ENCODE measurements around the gene PHF2.

PHF2 gene

DNA sequence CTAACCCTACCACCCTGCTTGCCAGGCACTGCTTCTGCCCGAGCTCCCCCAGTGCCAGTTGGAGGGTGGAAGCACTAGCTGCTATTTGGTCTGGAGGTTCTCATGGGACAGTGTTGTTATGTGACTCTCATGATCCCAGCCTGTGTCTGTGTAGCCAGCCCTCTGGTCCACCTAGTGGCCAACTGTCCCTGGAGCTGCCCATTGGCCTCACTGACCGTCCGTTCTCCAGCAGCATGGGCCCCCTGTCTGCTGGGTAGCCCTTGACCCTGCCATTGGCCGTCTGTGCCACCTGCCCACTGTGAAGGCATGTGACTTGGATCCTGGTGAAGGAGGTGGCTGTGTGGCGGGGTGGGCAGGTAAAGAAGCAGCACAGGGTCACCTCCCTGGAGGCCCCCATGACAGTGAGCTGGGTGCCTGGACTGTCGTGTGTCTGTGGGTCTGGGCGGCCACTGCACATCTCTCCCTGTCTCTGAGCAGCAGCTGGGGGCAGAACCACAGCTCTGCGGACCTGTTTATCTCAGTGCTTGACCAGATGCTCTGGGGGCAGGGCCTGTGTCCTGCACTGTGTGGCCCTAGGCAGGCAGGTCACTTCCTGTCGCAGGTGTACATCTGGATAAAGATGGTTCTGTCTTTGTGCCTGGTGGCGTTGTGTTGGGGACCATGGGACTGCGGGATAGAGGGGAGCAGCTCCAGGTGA is 11.4 kb downstream of the PHF2 start:
- DNase-seq: no peak

DNA sequence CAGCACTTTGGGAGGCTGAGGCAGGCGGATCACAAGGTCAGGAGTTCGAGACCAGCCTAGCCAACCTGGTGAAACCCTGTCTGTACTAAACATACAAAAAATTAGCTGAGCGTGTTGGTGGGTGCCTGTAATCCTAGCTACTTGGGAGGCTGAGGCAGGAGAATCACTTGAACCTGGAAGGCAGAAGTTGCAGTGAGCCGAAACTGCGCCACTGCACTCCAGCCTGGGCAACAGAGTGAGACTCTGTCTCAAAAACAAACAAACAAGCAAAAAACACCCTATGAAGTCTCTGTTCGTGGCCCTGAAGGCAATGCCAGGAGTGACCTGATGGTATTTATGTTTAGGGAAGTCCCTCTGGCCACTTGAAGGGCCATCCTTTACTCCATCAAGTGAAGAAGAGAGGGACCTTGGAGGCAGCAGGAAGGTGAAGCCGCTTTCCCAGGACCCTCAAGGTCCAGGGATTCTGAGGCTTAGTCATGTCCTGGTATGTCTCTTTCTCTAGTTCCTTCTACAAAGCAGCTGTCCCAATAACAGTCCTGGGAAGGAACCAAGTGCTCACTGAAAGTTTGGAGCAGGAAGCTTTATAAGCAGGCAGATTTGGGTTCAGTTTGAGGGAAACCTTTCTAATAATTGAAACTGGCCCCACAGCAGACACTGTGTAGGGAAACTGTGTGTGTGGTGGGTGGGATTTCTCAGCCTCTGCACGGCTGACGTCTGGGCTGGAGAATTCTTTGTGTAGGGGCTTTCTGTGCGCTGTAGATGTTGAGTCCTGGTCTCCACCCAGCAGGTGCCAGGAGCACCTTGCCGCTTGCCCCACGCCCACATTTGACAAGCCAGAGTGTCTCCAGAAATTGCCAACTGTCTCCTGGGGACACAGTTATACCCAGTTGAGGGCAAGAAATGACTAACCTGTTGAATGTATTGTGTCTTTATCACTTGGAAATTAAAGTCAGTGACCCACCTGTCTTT is 12.5 kb downstream of the PHF2 start:
- DNase-seq: no peak

DNA sequence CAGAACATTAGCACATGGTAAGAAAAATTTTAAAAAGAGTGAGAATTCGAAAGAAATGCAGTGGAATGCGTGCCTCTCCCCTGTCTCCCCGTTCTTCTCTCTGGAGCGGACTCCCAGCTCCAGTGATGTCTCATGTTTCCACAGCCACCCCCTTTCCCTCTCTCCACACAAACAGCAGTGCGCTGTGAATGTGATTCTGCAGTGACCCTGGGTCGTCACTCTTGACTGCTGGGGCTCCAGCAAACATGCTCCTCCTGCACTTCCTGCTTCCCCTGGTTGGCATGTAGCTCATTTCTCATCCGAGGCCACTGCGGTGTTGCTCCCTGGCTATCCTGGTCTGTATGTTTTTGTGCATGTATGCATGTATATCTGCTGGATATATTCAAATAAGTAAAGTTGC is 13.3 kb downstream of the PHF2 start:
- no peak for DNase-seq

DNA sequence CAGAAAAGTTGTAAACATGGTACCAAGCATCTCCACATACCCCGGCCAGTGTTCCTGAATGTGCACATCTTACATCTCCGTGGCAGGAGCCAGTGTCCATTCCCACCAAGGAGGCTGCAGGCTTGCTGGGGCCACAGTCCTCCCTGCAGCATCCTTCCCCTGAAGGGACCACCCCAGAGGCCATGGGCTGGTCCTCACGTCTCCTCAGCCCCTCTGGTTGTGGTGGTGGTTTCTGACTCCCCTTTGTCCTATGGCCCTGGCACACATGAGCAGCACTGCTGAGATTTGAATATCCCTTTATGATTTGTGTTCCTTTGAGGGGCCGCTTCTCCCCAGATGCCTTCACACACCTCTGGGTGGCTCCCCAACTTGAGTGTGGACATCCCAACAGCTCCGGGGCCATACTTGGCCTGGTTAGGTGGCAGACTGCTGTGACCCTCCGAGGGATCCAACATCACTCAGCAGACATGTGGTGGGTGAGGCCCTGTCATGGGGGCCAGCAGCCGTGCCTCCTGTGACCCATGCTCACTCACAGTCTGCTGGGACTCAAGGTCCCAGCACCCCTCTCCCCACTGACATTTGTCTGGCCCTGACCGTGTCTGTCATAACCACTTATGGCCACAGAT is 14.3 kb downstream of the PHF2 start:
- no peak for DNase-seq

DNA sequence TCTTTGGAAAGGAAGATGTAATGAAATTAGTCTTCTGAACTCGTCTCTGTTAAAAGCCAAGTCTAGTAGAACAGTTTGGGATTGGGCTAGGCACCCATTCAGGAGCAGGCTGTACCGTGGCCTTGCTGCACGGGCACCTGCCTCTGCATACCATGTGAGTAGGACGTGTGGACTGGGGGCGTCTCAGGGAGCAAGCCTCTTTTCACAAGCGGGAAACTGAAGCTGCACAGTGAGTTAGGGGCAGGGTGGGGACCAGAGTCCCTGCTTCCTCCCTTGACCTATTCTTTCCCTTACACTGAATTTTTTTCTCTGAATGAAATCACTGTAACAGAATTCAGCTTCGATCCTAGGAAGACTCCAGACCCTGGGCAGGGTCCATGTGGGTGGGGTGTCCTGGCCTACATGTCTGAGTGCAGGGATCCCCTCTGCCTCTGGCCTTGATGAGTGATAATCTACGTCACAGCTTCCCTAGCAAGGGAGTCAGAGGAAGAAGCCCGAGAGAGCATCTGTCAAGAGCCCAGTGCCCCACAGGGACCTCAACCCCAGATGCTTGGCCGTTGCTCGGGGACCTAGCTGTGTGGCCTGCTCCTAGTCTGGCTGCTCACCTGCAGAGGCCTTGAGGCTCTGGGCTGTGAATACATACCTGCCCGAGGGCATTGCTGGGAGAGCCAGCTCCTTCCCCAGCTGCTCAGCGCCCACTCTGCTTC is 15.1 kb downstream of the PHF2 start:
- DNase-seq: no peak

DNA sequence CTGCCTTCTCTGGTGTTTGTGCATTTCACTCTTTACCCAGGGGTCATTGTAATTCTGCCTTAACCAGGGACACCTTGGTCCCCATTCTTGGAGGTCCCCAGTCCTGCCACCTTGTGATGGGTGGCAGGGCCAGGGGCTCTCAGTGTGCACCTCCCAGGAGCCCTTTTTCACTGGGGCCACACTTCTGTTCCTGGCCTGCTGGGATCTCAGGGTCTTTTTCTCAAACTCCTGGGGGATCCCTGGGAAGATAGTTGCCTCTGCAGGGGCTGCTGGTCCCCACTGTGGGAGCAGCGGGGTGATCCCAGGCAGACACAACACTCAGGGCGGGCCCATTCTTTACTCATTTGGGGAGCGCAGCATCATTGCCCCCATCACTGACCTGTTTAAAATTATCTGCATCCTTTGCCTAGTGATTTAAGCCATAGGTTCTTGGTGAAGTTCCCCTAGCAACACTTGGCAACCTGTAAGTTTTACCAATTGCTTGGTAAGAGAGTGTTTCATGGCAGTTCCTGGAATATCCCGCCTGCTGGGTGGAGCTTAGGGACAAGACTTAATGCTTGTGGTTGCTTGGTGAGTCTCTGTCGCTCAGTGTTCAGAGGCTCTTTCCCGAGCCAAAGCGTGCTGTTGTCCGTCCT is 15.7 kb downstream of the PHF2 start:
- no peak for DNase-seq

DNA sequence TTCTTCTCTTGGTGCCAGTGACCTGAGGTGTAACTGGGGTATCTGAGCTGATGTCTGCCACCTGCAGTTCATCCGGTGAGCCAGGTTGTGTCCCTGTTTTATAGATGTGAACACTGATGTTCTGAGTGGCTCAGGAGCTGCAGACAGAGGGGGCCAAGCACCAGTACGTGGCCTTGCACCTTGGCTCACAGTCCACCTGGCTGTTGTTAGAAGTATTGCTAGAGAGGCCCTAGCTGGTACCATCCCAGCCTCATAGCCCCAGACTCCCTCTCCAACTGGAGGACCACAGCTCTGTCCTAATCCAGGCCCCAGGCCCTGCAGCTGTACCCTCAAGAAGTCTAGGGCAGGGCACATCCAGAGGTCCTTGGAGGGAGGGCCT is 16.2 kb downstream of the PHF2 start:
- no peak for DNase-seq

DNA sequence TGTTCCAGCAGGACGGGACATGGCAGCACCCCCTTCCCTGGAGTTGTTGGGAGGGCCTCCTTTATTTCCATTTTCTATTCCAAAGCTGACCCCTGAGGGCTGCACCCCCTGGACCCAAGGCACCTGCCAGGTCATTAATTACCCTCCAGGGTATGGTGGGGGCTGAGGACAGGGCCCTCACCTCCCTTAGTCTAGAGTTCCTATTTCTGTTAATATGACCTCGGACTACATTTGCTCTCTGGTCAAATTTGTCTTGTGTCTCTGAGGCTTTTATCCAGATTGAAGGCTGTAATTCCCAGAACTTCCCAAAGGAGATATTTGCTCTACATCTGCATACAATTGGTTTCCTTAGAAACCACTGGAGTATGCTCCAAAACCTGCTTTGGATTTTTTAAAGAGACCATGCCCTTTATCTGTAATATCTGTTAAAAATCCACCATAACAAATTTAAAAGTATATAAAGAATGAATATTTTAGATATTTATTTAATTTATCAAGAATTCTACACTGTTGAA is 16.8 kb downstream of the PHF2 start:
- no peak for DNase-seq

DNA sequence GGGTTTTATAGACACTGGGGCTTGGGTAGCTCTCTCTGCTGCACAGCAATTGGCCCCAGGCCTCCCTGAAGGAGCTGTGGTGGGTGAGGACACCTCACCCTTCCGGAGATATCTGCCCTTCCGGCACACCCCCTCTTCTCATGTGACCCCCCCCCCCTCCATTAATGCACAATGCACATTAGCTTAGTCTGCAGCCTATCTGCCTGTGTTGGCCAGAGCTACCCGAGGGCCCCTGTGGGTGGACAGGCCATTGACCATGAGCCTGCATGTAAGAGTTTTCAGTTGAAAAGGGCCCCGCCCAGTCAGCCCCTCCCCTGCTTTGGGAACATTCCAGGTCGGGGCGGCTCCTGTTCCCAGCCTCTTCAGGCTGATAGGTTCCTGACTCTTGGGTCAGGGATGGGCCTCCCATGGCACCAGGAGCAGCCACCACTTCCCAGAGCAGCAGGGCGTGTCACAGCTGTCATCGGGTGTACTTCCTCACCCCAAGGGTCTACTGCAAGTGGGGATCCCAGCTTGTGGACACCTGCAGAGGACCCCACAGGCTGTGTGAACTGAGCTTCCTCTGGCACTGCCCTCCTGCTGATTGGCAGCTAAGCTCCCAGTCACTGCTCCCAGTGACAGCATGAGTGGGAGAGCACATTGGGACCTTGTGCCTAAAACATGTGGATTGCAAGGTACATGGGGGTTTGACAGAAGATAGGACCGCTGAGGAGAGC is 17.8 kb downstream of the PHF2 start:
- no peak for DNase-seq

DNA sequence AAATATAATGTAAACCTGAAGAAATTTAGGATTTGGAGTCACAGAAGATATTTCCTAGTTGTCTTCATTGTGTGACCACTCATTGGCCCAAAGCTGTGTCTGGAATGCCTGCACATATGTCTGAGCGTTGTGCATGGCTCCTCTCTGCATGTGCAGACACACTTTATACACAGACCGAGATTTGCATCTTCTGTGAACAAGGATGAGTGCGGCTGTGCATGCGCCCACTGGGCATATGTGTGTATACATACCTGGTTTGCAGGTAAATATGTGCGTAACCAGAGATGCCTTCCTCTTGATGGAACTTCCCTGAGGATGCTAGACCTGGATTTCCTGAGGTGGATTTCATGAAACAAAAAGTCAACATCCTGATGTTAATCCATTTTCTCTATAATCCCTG is 19.1 kb downstream of the PHF2 start:
- DNase-seq: no peak

DNA sequence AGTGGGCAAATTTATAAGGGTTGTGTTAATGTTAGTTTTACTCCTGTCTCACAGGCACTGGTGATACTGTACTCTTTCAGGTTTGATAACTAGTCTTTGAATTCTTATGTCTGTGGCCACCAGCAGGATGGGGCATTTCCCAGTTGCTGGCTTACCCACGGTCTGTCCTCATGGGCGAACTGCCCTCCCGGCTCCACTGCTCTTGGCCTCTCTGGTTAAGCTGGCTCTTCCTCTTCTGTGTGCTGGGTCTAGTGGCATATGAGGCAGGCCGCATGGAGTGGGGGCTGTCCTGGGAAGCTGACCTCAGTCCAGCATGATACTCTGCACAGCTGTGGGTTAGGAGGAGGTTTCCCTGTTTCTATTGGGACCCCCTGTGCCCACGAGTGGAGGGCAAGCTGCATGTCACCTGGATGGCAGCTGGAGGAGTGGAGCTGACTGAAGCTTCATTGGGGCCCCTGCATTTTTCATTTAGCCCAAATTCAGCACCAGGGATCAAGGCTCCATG is 19.5 kb downstream of the PHF2 start:
- DNase-seq: no peak

DNA sequence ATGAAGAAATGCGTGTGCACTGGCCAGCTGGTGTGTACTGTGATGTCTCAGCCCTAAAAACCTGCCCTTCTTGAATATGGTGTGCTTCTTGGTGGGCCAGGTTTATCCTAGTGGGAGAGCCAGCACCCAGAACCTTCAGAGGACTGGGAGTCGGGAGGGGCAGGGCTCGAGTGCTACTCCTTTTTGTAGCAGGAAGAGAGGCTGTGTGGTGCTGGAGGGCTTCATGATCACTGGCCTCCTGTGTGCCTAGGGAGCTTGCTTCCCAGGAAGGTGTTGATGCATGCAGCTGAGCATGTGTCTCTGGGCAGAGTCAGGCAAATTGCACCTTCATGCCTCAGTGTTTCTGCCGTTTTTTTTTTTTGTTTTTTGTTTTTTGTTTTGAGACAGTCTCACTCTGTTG is 20.0 kb downstream of the PHF2 start:
- DNase-seq: no peak

DNA sequence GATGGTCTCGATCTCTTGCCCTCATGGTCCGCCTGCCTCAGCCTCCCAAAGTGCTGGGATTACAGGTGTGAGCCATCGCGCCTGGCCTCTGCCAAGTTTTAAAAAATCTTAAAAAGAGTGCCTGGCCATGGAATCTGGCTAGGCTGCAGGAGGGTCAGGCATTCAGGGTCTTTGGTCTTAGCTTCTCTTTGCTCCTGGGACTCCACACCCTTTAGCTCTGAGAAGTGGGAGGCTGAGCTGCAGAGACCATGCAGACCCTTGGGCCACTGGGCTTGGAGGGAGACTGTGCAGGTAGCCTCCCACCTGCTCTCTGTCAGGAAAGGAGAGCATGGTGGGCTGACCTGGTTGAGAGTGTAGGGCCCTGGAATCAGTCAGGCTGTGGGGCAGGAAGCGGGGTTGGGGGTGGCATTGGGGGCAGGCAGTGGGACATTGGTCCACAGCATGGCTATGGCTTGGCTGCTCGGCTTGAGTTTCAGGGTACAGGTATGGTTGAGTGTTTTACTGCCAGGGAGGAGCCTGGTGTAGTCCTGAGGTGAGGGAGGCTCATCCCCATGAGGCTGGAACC is 20.8 kb downstream of the PHF2 start:
- DNase-seq: no peak

DNA sequence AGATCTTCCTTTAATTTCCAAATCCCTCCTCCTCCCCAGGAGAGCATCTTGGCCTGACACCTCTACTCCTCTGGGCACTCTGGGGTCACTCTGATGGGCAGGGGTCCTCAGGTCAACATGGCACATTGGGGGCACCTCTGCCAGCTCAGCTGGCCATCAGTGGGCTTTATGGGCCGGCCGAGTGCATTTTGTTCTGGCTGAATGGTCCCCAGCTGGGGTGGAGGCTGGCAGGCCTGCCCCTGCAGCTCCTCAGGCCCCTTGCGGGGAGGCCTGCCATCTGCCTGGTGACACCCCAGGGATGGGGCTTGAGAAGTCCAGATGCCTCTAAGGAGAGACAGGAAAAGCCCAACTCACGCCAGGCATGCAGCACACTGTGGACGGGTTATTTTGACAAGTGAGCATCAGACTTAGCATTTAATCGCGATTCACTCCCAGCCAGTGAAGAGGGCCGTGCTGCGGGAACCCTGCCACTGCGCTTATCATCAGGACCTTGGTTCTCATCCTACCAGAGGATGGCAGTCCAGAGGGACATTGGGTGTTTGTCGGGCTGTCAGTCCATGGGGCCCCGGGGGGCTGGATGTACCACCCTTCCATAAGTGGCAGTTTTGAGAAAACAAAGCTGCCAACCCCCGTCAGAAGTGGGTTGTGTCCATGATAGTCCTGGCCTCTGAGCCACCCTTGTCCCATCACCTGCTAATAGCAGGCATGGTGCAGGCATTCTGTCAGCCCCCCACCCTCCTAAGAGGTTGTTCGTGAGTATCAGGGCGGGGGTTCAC is 21.7 kb downstream of the PHF2 start:
- DNase-seq: no peak

DNA sequence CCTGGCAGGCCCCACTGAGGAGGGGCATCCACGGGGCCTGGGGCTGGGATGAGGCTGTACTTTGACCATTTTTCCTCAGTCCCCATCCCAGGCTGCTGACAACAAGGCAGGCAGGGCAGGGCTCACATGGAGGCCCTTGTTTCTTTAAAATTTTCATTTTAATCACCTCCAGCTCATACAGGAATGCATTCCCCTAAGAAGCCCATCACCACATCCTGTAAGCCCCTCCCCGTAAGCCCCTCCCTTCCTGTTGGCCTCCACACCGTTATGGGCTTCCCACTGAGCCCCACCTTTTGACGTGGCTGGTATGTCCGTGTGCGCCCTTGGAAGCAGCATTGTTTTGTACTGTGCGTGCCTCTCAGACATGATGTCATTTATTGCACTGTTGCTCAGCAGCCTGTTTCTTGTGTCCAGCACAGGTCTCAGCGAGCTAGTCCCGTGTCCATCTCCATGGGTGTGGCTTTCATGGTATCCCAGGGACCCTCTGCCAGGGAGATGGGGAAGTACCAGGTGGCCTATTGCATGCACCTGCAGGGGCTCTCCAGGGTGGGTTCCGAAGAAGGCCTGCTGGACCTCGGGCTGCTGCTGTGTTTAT is 22.4 kb downstream of the PHF2 start:
- no peak for DNase-seq

DNA sequence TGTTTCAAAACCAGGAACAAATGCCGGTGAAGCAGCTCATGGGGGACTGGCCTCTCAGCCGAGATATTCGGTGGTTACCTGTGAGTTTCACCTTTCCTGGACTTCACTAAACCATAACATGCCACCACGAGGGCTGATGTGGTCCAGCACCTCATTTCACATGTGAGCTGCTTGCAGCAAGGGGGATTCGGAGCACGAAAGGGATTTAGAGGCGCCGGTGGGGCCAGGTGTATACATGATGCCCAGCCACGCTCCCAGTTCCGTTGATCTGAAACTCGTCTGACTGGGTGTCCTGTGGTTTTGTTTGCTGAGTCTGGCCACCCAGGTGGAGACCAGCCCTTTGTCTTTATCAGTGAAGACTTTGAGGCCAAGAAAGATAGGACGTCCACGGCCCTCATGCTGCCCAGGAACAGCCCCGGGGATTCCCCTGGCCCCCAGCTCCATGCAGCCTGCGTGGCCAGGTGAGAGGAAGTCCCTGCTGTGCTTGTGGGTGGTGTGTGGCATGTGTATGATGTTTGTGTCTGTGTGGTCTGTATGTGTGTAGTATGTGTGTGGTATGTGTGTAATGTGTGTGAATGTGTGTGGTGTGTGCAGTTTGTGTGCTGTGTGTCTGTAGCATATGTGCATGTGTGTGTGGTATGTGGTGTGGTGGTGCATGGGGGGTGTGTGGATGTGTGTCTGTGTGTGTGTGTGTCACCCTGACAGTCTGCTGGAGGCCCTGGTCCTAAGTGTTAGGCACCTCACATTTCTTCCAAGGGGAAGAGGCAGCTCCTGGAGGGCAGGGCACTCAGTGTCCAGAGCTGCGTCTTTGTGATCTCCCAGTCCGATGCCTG is 23.4 kb downstream of the PHF2 start:
- no peak for DNase-seq

DNA sequence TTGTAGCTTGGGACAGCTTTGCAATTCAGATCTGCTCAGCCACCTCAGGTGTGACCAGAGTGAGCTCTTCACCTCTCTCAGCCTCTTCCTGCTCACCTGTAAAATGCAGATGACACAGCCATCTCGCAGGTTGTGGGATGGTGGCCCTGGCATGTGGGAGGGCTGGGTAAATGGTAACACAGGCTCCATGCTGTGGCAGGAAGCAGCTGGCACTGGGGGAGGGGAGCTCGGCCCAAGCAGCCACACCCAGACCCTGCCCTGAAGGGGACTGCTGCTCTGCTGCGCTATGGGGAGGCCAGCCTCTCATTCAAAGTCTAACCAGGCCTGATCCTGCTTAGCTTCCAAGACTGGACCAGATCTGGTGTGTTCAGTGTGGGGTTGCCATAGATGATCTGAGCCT is 24.1 kb downstream of the PHF2 start:
- DNase-seq: no peak

DNA sequence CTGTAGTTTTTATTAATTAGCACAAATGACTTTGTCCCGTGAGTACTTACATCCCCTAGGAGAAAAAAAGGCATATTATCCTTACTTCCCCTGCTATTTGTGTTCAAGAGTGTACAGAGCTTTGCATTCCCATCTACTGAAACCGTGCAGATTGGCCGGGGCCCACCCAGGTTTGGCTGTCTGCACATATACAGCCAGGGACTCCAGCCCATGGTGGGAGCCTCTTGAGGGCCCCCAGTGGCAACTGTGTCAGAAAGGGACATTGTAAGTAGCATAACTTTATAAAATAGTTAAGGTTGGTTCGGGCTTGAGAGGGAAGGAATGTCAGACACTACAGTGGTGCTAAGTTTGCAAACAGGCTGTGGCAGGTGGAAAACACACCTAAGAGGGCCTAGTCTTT is 24.7 kb downstream of the PHF2 start:
- no peak for DNase-seq

DNA sequence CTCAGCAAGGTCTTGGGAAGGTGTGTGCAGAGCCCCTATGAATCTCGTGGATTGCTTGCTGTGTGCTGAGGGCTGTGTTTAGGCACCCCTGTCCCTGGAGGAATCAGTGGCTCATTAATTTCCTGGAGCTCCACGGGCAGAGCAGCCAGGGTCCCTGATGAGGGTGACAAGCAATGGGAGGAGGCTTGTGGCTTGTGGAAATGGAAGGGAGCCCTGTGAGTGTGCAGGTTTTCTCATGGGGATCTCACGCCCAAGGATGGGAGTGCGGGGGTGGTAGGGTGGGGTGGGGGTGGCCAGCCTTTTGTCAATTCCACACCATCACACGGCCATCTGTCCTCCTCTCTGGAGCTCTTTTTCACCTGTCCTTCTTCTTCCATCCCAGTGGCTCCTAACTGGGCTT is 25.3 kb downstream of the PHF2 start:
- DNase-seq: no peak
